IMR-90 (cell line): Measurements from ENCODE around the gene CYP1A2. TPM values are rescaled to one million over a fixed set of nuclear protein-coding genes. Genes with fewer than 3 reads are reported as not detected.

ENCODE experiments used
- ATAC-seq: fragments of 200-7000 bp; cut with Tn5 transposase; 2 replicates; pipeline ENCODE4 v1.9.1; 2020; ENCODE audit warnings: low read depth, mild to moderate bottlenecking, moderate library complexity
- BruUV-seq: library from RNA; stranded (reverse); fragments of 400-500 nt; replicated peaks from 2 replicates; lab custom pipeline; 2021; lab: Mats Ljungman, UMichigan
- CTCF ChIA-PET: fragments of 300-600 bp; formaldehyde crosslinking; extraction: SDS; loops from one replicate; lab custom pipeline; 2021; ENCODE audit warnings: antibody characterized with exemption; lab: Yijun Ruan, JAX
- POLR2A ChIA-PET: fragments of 300-600 bp; sonication (Branson Sonifier 250); formaldehyde crosslinking; loops from one replicate; lab custom pipeline; 2022; ENCODE audit warnings: antibody characterized with exemption; ENCODE audit not compliant: unreplicated experiment; lab: Charles Lee
- DNase-seq: peaks from one replicate; pipeline ENCODE4 v3.0.0; 2013
- H2AFZ ChIP-seq: replicated peaks from 2 replicates; pipeline ENCODE3; 2013; ENCODE audit warnings: low read length, mild to moderate bottlenecking; ENCODE audit not compliant: poor library complexity
- H2AK5ac ChIP-seq: 2 replicates; pipeline ENCODE4 v1.6.1; 2013; ENCODE audit warnings: low read depth, low read length, inconsistent platforms
- H2AK9ac ChIP-seq: replicated peaks from 2 replicates; pipeline ENCODE3; 2013; ENCODE audit warnings: mild to moderate bottlenecking, low read depth, low read length, moderate library complexity; ENCODE audit not compliant: poor library complexity
- H2BK120ac ChIP-seq: 2 replicates; pipeline ENCODE4 v1.6.1; 2013; ENCODE audit warnings: low read depth, low read length, inconsistent platforms
- H2BK15ac ChIP-seq: 3 replicates; pipeline ENCODE4 v1.6.1; 2013; ENCODE audit warnings: low read depth, low read length, inconsistent platforms
- H2BK20ac ChIP-seq: 2 replicates; pipeline ENCODE4 v1.6.1; 2013; ENCODE audit warnings: low read depth, mild to moderate bottlenecking, inconsistent platforms, low read length, moderate library complexity
- H2BK5ac ChIP-seq: 2 replicates; pipeline ENCODE4 v1.6.1; 2013; ENCODE audit warnings: mild to moderate bottlenecking, low read depth, low read length, inconsistent platforms; ENCODE audit not compliant: poor library complexity, severe bottlenecking
- H3K14ac ChIP-seq: replicated peaks from 2 replicates; pipeline ENCODE4 v1.6.1; 2013; ENCODE audit warnings: low read depth, low read length, inconsistent platforms
- H3K18ac ChIP-seq: 2 replicates; pipeline ENCODE4 v1.6.1; 2013; ENCODE audit warnings: low read depth, low read length, control low read depth
- H3K23ac ChIP-seq: 2 replicates; pipeline ENCODE4 v1.6.1; 2013; ENCODE audit warnings: low read depth, low read length, inconsistent platforms
- H3K27ac ChIP-seq: 2 replicates; pipeline ENCODE4 v1.5.1; 2013; ENCODE audit warnings: mild to moderate bottlenecking, control low read depth, low read length; ENCODE audit not compliant: insufficient read depth
- H3K27me3 ChIP-seq: 2 replicates; pipeline ENCODE4 v1.6.1; 2013; ENCODE audit warnings: low read length; ENCODE audit not compliant: control insufficient read depth, insufficient read depth
- H3K36me3 ChIP-seq: 2 replicates; pipeline ENCODE4 v1.6.1; 2013; ENCODE audit warnings: low read length, mixed read lengths; ENCODE audit not compliant: control insufficient read depth, insufficient read depth
- H3K4ac ChIP-seq: 2 replicates; pipeline ENCODE4 v1.6.1; 2013; ENCODE audit warnings: low read depth, low read length, inconsistent platforms
- H3K4me1 ChIP-seq: 2 replicates; pipeline ENCODE4 v1.6.1; 2013; ENCODE audit warnings: low read length, mixed read lengths; ENCODE audit not compliant: control insufficient read depth, insufficient read depth
- H3K4me2 ChIP-seq: 2 replicates; pipeline ENCODE4 v1.6.1; 2013; ENCODE audit warnings: low read depth, mild to moderate bottlenecking, control low read depth, low read length, moderate library complexity
- H3K4me3 ChIP-seq: 2 replicates; pipeline ENCODE4 v1.5.1; 2013; ENCODE audit warnings: low read depth, mild to moderate bottlenecking, control low read depth, low read length, moderate library complexity; ENCODE audit not compliant: insufficient read depth
- H3K56ac ChIP-seq: 2 replicates; pipeline ENCODE4 v1.6.1; 2013; ENCODE audit warnings: low read length, inconsistent platforms; ENCODE audit not compliant: insufficient read depth; ENCODE audit errors: extremely low read depth
- H3K79me1 ChIP-seq, 2 experiments: 2 replicates each; pipeline ENCODE4 v1.6.1; 2013; ENCODE audit warnings: low read length in 2 of 2, inconsistent platforms in 1 of 2, low read depth in 1 of 2
- H3K9ac ChIP-seq: 2 replicates; pipeline ENCODE4 v1.6.1; 2013; ENCODE audit warnings: low read depth, low read length, control low read depth
- H3K9me1 ChIP-seq: 2 replicates; pipeline ENCODE4 v1.6.1; 2013; ENCODE audit warnings: low read length, inconsistent platforms; ENCODE audit not compliant: insufficient read depth
- H3K9me3 ChIP-seq: 2 replicates; pipeline ENCODE4 v1.6.1; 2013; ENCODE audit warnings: low read length; ENCODE audit not compliant: control insufficient read depth, insufficient read depth
- H4K20me1 ChIP-seq: 2 replicates; pipeline ENCODE4 v1.6.1; 2013; ENCODE audit warnings: low read length, inconsistent platforms; ENCODE audit not compliant: insufficient read depth
- H4K5ac ChIP-seq: 2 replicates; pipeline ENCODE4 v1.6.1; 2013; ENCODE audit warnings: mild to moderate bottlenecking, low read depth, low read length, control low read depth
- H4K8ac ChIP-seq, 2 experiments: 2 replicates each; pipeline ENCODE4 v1.6.1; 2013; ENCODE audit warnings: low read depth in 2 of 2, low read length in 2 of 2, control low read depth in 1 of 2, inconsistent platforms in 1 of 2
- H4K91ac ChIP-seq: 2 replicates; pipeline ENCODE4 v1.6.1; 2013; ENCODE audit warnings: low read depth, low read length, inconsistent platforms; ENCODE audit not compliant: insufficient read depth
- BHLHE40 ChIP-seq: fragments of 150-350 bp; IDR thresholded peaks from 2 replicates; pipeline ENCODE4 v1.6.1; 2016; ENCODE audit warnings: mild to moderate bottlenecking, low read depth, low read length
- CHD1 ChIP-seq: IDR thresholded peaks from 2 replicates; pipeline ENCODE4 v1.6.1; 2012; ENCODE audit warnings: low read depth, low read length, improper control_type of control experiment
- MAFK ChIP-seq: IDR thresholded peaks from 2 replicates; pipeline ENCODE4 v1.6.1; 2012; ENCODE audit warnings: low read depth, low read length, improper control_type of control experiment
- MXI1 ChIP-seq: IDR thresholded peaks from 2 replicates; pipeline ENCODE4 v1.6.1; 2012; ENCODE audit warnings: low read depth, mild to moderate bottlenecking, low read length, moderate library complexity, borderline replicate concordance
- POLR2A ChIP-seq: IDR thresholded peaks from 2 replicates; pipeline ENCODE4 v1.6.1; 2012; ENCODE audit warnings: mild to moderate bottlenecking, low read depth, low read length
- RCOR1 ChIP-seq: IDR thresholded peaks from 2 replicates; pipeline ENCODE4 v1.6.1; 2012; ENCODE audit warnings: mild to moderate bottlenecking, low read length, improper control_type of control experiment; ENCODE audit not compliant: insufficient replicate concordance
- SMC3 ChIP-seq: fragments of 150-350 bp; IDR thresholded peaks from 2 replicates; pipeline ENCODE4 v1.6.1; 2016; ENCODE audit warnings: low read depth, mild to moderate bottlenecking, antibody characterized with exemption, low read length, moderate library complexity
- WGBS, 2 experiments: methylation state at CpG; one replicate each; pipeline versions ENCODE4 v1.1.5 to v1.1.7; 2013; ENCODE audit warnings: missing lambda C conversion rate in 2 of 2; ENCODE audit not compliant: insufficient read length in 1 of 2; ENCODE audit errors: extremely low coverage in 2 of 2; 5-methylcytosine and 5-hydroxymethylcytosine counted together
- dilution Hi-C: fragments of 300-500 bp; cut with HindIII; formaldehyde crosslinking; loops from one replicate; pipeline ENCODE4 v1.14.3; 2018; ENCODE audit warnings: low sequenced_read_pairs; ENCODE audit not compliant: unreplicated experiment
- in situ Hi-C: fragments of 300-500 bp; cut with MboI; formaldehyde crosslinking; loops from 3 replicates; pipeline ENCODE4 v1.14.3; 2019; ENCODE audit warnings: low sequenced_read_pairs, inconsistent platforms, mixed read lengths
- intact Hi-C: fragments of 100-400 bp; cut with micrococcal nuclease; formaldehyde crosslinking; loops from 2 replicates; pipeline ENCODE4 v1.10.0; 2022
- polyA plus RNA-seq, 3 experiments: library from polyadenylated mRNA; depleted of rRNA; stranded (reverse); fragments of >200 nt; gene quantifications; 2 replicates each; pipeline ENCODE4 v1.2.3, GENCODE V29; 2012; ENCODE audit warnings: low replicate concordance in 1 of 3
- total RNA-seq: library from RNA; depleted of rRNA; stranded (reverse); fragments of >200 nt; gene quantifications from 2 replicates; pipeline ENCODE4 v1.2.3, GENCODE V29; 2012
- TF ChIP-seq, protein P1 (sequence below): conservative IDR thresholded peaks from 2 replicates; pipeline ENCODE4 v1.5.1; 2012; ENCODE audit warnings: mild to moderate bottlenecking, low read depth, low read length, improper control_type of control experiment
- TF ChIP-seq, protein P2 (sequence below): fragments of 150-350 bp; IDR thresholded peaks from 2 replicates; pipeline ENCODE4 v1.6.1; 2016; ENCODE audit warnings: low read depth, mild to moderate bottlenecking, low read length, moderate library complexity, borderline replicate concordance

Gene CYP1A2
- total and polyA plus RNA-seq, 2 of the 4 experiments (the other 2 are of a cell fraction), result not detected

DNA sequence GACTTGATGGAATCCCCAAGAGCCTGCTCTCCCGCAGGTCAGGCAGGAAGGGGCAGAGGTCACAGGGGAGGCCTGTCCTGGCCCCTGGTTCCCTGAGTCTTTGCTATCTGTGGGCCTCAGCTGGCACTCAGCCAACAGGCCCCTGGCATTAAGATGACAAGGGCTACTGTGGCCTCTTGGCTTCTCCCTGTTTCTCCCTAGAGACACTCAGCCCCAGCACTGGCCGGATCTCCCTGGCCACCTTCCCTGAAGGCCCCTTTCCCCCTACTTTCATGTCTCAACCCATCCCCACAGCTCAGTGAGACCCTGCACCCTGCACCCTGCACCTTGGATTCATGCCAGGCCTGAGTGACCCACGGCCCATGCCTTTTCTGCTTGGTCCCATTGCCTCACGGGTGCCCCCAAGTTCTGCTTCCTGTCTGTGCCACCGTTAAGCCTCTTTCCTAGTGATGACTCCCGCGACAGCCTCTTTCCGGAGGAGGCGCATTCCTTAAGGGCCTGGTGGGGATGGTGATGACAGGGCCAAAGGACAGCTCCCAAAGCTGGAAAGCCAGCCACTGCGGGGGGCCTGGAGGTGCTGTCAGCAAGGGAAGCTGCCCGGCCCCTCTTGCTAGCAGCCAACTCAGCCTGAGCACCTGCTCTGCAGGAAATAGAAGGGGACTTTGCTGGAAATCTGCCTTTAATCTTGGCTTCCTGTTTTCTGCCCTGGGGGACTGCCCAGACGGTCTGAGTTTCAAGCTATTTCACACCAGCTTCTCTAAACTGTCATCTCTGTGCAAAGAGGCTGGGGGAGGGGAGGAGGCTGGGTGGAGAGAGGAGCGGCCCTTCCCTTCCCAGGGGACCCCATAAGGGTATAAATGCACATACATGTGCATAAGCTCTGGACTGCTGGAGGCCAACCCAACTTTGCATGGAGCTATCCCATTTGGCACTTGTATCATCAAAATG is 28.4 kb downstream of the CYP1A2 start:
- Histone ChIP-seq H3K14ac (no peak overlapping the region), H3K27ac (no peak overlapping the region), H3K9me3 (no peaks in the 10 kb centered on the region), H2BK20ac (no peak overlapping the region), H4K20me1 (no peaks in the 10 kb centered on the region), H4K5ac (no peak overlapping the region), H2BK15ac (no peak overlapping the region), H2BK5ac (no peak overlapping the region), H3K27me3 (no peaks in the 10 kb centered on the region), H4K91ac (no peak overlapping the region), H2BK120ac (no peak overlapping the region), H3K18ac (no peak overlapping the region), H2AFZ (peak overlapping the region; percentile 63), H3K4me3 (no peak overlapping the region), H3K9ac (no peak overlapping the region), H3K56ac (no peak overlapping the region), H3K4ac (no peak overlapping the region), H3K4me1 (peaks cover 4% of the 10 kb centered on the region), H3K36me3 (no peaks in the 10 kb centered on the region), H4K8ac (no peak overlapping the region), H3K9me1 (no peaks in the 10 kb centered on the region), H2AK9ac (peak overlapping the region; percentile 10), H3K4me2 (no peak overlapping the region), H3K79me1 (peaks cover 0 to 6% of the 10 kb centered on the region in 2 experiments; a peak in 1 of 4 replicates), H3K23ac (no peak overlapping the region), H2AK5ac (no peak overlapping the region)
- dilution Hi-C loops, result no loop called here
- in situ Hi-C loops, result loop anchor here (10.0 kb wide), 1 partner anchor 402 kb away; no protein-coding TSS in a partner anchor
- 40% methylated on average over 2 of the region's 13 CpGs; no CpG with 5 or more reads in 1 of the 2 experiments for WGBS, 2 experiments
- CTCF ChIA-PET, result interaction anchor here (0.6 to 1.4 kb wide), 4 partner anchors 8 to 145 kb away, joined by 3 to 4 read pairs (median 3); no protein-coding TSS in a partner anchor
- POLR2A ChIA-PET, result interaction anchor here (0.5 kb wide), 1 partner anchor 121 kb away, joined by 3 read pairs; no protein-coding TSS in a partner anchor
- intact Hi-C loops, result no loop called here
- ATAC-seq (no peak), DNase-seq (no peak)
- TF ChIP-seq BHLHE40 (no peak), MXI1 (no peak), CHD1 (no peak), MAFK (no peak), SMC3 (no peak), POLR2A (no peak), RCOR1 (no peak)
- TF ChIP-seq, protein P1, sequence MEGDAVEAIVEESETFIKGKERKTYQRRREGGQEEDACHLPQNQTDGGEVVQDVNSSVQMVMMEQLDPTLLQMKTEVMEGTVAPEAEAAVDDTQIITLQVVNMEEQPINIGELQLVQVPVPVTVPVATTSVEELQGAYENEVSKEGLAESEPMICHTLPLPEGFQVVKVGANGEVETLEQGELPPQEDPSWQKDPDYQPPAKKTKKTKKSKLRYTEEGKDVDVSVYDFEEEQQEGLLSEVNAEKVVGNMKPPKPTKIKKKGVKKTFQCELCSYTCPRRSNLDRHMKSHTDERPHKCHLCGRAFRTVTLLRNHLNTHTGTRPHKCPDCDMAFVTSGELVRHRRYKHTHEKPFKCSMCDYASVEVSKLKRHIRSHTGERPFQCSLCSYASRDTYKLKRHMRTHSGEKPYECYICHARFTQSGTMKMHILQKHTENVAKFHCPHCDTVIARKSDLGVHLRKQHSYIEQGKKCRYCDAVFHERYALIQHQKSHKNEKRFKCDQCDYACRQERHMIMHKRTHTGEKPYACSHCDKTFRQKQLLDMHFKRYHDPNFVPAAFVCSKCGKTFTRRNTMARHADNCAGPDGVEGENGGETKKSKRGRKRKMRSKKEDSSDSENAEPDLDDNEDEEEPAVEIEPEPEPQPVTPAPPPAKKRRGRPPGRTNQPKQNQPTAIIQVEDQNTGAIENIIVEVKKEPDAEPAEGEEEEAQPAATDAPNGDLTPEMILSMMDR, result no peak
- TF ChIP-seq, protein P2, sequence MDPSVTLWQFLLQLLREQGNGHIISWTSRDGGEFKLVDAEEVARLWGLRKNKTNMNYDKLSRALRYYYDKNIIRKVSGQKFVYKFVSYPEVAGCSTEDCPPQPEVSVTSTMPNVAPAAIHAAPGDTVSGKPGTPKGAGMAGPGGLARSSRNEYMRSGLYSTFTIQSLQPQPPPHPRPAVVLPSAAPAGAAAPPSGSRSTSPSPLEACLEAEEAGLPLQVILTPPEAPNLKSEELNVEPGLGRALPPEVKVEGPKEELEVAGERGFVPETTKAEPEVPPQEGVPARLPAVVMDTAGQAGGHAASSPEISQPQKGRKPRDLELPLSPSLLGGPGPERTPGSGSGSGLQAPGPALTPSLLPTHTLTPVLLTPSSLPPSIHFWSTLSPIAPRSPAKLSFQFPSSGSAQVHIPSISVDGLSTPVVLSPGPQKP, result no peak
- BruUV-seq, result no TSS peak
